ENCODE measurements around the gene GOLT1A.

DNA sequence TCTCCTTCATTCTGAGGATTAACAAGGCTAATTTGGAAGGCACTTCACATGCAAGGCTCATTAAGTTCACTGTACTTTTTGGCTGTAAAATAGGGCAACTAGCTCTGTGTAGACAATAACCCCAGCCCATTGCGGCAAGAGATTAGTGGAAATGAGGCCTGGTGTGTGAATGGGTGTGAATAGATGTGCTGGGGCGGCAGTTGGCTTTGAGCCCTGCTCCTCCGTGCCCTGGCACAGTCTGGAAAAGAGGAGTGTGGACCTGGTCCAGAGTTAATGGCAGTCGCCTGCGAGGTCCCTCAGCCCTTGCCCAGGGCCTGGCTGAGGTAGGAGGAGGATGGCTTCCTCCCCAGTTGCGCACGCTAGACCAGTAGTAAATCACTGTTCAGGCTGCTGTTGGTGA is 22.3 kb downstream of the GOLT1A start:
- TF ChIP-seq TCF3 (IDR thresholded peaks at IDR 0.05; ENCODE audit: borderline replicate concordance, insufficient read depth, low read depth, low read length) (no peak), STAT1 (conservative IDR thresholded peaks at IDR 0.05) (no peak), POLR2AphosphoS5 (IDR thresholded peaks at IDR 0.05; ENCODE audit: low read length) (no peak), PAX8 (IDR thresholded peaks at IDR 0.05) (no peak), KAT2A (conservative IDR thresholded peaks at IDR 0.05; ENCODE audit: control insufficient read depth, low read depth, low read length) (no peak), POLR2A (IDR thresholded peaks at IDR 0.05; ENCODE audit: low read depth, low read length) (no peak), ZNF217 (IDR thresholded peaks at IDR 0.05) (no peak), RAD21 (IDR thresholded peaks at IDR 0.05; ENCODE audit: insufficient read depth, low read depth, low read length) (no peak), RB1 (IDR thresholded peaks at IDR 0.05; ENCODE audit: borderline replicate concordance) (no peak), EP300 (IDR thresholded peaks at IDR 0.05; ENCODE audit: borderline replicate concordance in 1 of 2, control insufficient read depth in 1 of 2, low read depth in 2 of 2, low read length in 2 of 2) (no peak)
- TF ChIP-seq, protein P1, sequence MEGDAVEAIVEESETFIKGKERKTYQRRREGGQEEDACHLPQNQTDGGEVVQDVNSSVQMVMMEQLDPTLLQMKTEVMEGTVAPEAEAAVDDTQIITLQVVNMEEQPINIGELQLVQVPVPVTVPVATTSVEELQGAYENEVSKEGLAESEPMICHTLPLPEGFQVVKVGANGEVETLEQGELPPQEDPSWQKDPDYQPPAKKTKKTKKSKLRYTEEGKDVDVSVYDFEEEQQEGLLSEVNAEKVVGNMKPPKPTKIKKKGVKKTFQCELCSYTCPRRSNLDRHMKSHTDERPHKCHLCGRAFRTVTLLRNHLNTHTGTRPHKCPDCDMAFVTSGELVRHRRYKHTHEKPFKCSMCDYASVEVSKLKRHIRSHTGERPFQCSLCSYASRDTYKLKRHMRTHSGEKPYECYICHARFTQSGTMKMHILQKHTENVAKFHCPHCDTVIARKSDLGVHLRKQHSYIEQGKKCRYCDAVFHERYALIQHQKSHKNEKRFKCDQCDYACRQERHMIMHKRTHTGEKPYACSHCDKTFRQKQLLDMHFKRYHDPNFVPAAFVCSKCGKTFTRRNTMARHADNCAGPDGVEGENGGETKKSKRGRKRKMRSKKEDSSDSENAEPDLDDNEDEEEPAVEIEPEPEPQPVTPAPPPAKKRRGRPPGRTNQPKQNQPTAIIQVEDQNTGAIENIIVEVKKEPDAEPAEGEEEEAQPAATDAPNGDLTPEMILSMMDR (IDR thresholded peaks at IDR 0.05 in 2 of 3, conservative IDR thresholded peaks at IDR 0.05 in 1 of 3; ENCODE audit: control insufficient read depth in 2 of 3, extremely low read depth in 1 of 3, insufficient read depth in 1 of 3, low read depth in 3 of 3, low read length in 3 of 3): no peak
- TF ChIP-seq, protein P2, sequence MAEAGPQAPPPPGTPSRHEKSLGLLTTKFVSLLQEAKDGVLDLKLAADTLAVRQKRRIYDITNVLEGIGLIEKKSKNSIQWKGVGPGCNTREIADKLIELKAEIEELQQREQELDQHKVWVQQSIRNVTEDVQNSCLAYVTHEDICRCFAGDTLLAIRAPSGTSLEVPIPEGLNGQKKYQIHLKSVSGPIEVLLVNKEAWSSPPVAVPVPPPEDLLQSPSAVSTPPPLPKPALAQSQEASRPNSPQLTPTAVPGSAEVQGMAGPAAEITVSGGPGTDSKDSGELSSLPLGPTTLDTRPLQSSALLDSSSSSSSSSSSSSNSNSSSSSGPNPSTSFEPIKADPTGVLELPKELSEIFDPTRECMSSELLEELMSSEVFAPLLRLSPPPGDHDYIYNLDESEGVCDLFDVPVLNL (IDR thresholded peaks at IDR 0.05; ENCODE audit: low read depth, low read length): no peak
- TF ChIP-seq, protein P3, sequence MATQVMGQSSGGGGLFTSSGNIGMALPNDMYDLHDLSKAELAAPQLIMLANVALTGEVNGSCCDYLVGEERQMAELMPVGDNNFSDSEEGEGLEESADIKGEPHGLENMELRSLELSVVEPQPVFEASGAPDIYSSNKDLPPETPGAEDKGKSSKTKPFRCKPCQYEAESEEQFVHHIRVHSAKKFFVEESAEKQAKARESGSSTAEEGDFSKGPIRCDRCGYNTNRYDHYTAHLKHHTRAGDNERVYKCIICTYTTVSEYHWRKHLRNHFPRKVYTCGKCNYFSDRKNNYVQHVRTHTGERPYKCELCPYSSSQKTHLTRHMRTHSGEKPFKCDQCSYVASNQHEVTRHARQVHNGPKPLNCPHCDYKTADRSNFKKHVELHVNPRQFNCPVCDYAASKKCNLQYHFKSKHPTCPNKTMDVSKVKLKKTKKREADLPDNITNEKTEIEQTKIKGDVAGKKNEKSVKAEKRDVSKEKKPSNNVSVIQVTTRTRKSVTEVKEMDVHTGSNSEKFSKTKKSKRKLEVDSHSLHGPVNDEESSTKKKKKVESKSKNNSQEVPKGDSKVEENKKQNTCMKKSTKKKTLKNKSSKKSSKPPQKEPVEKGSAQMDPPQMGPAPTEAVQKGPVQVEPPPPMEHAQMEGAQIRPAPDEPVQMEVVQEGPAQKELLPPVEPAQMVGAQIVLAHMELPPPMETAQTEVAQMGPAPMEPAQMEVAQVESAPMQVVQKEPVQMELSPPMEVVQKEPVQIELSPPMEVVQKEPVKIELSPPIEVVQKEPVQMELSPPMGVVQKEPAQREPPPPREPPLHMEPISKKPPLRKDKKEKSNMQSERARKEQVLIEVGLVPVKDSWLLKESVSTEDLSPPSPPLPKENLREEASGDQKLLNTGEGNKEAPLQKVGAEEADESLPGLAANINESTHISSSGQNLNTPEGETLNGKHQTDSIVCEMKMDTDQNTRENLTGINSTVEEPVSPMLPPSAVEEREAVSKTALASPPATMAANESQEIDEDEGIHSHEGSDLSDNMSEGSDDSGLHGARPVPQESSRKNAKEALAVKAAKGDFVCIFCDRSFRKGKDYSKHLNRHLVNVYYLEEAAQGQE (IDR thresholded peaks at IDR 0.05; ENCODE audit: low read depth, low read length): no peak
